Hepatocyte (in vitro differentiated cells): ENCODE data around the gene CLBA1.

Experiments used
- EZH2 ChIP-seq: fragments of 200-600 bp; sonication (generic); IDR thresholded peaks from 2 replicates; pipeline ENCODE4 v1.6.1; 2016; ENCODE audit warnings: antibody characterized with exemption, mild to moderate bottlenecking, borderline replicate concordance
- TF ChIP-seq, protein P1 (sequence below): fragments of 200-600 bp; sonication (generic); IDR thresholded peaks from 2 replicates; pipeline ENCODE4 v1.5.1; 2016; ENCODE audit warnings: antibody characterized with exemption, mild to moderate bottlenecking; ENCODE audit not compliant: poor library complexity

DNA sequence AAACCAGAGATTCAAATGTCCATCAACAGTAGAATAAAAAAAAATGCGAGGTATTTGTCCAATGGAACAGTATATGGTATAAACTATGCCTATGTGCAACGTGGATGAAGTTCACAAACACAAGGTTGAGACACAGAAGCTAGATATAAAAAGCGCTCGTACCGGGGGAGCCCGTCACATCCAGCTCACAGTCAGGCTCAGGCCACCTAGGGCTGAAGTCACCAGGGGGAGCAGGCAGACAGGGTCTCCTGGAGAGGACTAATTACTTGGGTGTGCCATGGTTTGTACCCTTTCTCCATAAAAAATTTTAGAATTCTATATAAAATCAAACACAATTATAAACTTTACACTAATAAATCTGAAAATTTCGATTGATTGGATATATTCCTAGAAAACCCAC is 21.0 kb upstream of the CLBA1 start:
- TF ChIP-seq, protein P1, sequence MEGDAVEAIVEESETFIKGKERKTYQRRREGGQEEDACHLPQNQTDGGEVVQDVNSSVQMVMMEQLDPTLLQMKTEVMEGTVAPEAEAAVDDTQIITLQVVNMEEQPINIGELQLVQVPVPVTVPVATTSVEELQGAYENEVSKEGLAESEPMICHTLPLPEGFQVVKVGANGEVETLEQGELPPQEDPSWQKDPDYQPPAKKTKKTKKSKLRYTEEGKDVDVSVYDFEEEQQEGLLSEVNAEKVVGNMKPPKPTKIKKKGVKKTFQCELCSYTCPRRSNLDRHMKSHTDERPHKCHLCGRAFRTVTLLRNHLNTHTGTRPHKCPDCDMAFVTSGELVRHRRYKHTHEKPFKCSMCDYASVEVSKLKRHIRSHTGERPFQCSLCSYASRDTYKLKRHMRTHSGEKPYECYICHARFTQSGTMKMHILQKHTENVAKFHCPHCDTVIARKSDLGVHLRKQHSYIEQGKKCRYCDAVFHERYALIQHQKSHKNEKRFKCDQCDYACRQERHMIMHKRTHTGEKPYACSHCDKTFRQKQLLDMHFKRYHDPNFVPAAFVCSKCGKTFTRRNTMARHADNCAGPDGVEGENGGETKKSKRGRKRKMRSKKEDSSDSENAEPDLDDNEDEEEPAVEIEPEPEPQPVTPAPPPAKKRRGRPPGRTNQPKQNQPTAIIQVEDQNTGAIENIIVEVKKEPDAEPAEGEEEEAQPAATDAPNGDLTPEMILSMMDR, result no peak
- no peak for TF ChIP-seq EZH2
